Esophagus muscularis mucosa (tissue), 4 donors: ENCODE results near the gene RHBDF2. TPM values are rescaled to one million over a fixed set of nuclear protein-coding genes. Genes with fewer than 3 reads are reported as not detected.
"Not testable (repeated sequence)": the region's sequence is repeated elsewhere in the genome, so short reads cannot be mapped to it uniquely, and the experiment has no call there.

Experiments
- DNase-seq: peaks from one replicate; pipeline ENCODE4 v3.0.0-alpha.2; 2017; ENCODE audit errors: extremely low spot score
- H3K27ac ChIP-seq, 4 donors: fragments of 200-600 bp; sonication (generic); replicated peaks in 1 of 4; 1 replicate in 3 of 4; 2 replicates in 1 of 4; pipeline ENCODE4 v1.5.1; 2016 to 2019; ENCODE audit warnings: mild to moderate bottlenecking in 1 of 4
- H3K27me3 ChIP-seq, 4 donors: fragments of 200-600 bp; sonication (generic); one replicate each; pipeline versions ENCODE4 v1.5.1 to v1.6.0; 2016 to 2019
- H3K36me3 ChIP-seq, 4 donors: fragments of 200-600 bp; sonication (generic); one replicate each; pipeline ENCODE4 v1.5.1; 2016 to 2019
- H3K4me1 ChIP-seq, 4 donors: fragments of 200-600 bp; sonication (generic); one replicate each; pipeline ENCODE4 v1.5.1; 2016 to 2019
- H3K4me3 ChIP-seq, 4 donors: fragments of 200-600 bp; sonication (generic); 1 replicate in 2 of 4; 2 replicates in 2 of 4; pipeline ENCODE4 v1.5.1; 2016 to 2019; ENCODE audit warnings: mild to moderate bottlenecking in 4 of 4, moderate library complexity in 1 of 4
- H3K9me3 ChIP-seq, 4 donors: fragments of 200-600 bp; sonication (generic); 1 replicate in 3 of 4; 2 replicates in 1 of 4; pipeline ENCODE4 v1.5.1; 2016 to 2019
- CTCF ChIP-seq, 3 experiments: fragments of 200-600 bp in 2 of 3; fragments of 450-650 bp in 1 of 3; sonication (generic) in 2 of 3; IDR thresholded peaks; one replicate each; pipeline ENCODE4 v1.5.1; 2017 to 2019; ENCODE audit warnings: antibody characterized with exemption in 3 of 3, mild to moderate bottlenecking in 2 of 3, moderate library complexity in 1 of 3
- EP300 ChIP-seq: sonication (generic); formaldehyde crosslinking; IDR thresholded peaks from one replicate; pipeline ENCODE4 v1.6.1; 2017; ENCODE audit warnings: antibody characterized with exemption
- POLR2A ChIP-seq: fragments of 450-650 bp; IDR thresholded peaks from one replicate; pipeline ENCODE4 v1.6.1; 2017; ENCODE audit warnings: antibody characterized with exemption, moderate library complexity, mild to moderate bottlenecking, low read depth
- POLR2AphosphoS5 ChIP-seq, 2 donors: sonication (generic); formaldehyde crosslinking; IDR thresholded peaks; one replicate each; pipeline ENCODE4 v1.6.1; 2017; ENCODE audit warnings: antibody characterized with exemption in 2 of 2
- WGBS: methylation state at CpG from one replicate; pipeline ENCODE4 v1.1.5; 2018; 5-methylcytosine and 5-hydroxymethylcytosine counted together
- intact Hi-C: fragments of 100-400 bp; cut with DNase I; formaldehyde crosslinking; loops from one replicate; pipeline ENCODE4 v1.15.1; 2023
- total RNA-seq, 4 donors: library from RNA; depleted of rRNA; stranded (reverse); fragments of >200 nt; gene quantifications; one replicate each; pipeline versions ENCODE4 v1.1.0 to v1.2.1, GENCODE V29; 2016

The RHBDF2 gene
- total RNA-seq, 4 donors from 2014 or later = 12.9 to 22.5 (median 15.4) TPM

- no peak for TF ChIP-seq POLR2A
- TF ChIP-seq EP300 = no peak
- TF ChIP-seq CTCF (IDR thresholded peaks at IDR 0.05) = no peak
- no peak for TF ChIP-seq POLR2AphosphoS5 (IDR thresholded peaks at IDR 0.05)
- no peaks in the 10 kb centered on the region for H3K9me3 ChIP-seq
- DNase-seq = no peak
- 71% methylated on average over 15 of the region's 15 CpGs for WGBS
- H3K27ac ChIP-seq = no peak overlapping the region
- intact Hi-C loops = no loop called here
- no peak overlapping the region for H3K4me3 ChIP-seq
- H3K4me1 ChIP-seq = peaks cover 17 to 22% (median 20%) of the 10 kb centered on the region in 4 donors
- H3K27me3 ChIP-seq = peaks cover 0 to 28% (median 0%) of the 10 kb centered on the region in 4 donors
- no peaks in the 10 kb centered on the region for H3K36me3 ChIP-seq
These were observed 18.1 kb upstream of the RHBDF2 start for GRCh38 chr17:76519048-76519966.

- Histone ChIP-seq H3K9me3 (no peaks in the 10 kb centered on the region), H3K4me3 (no peak overlapping the region), H3K4me1 (peaks cover 6 to 13% (median 10%) of the 10 kb centered on the region in 4 donors), H3K36me3 (no peaks in the 10 kb centered on the region), H3K27me3 (peaks cover 0 to 25% (median 0%) of the 10 kb centered on the region in 4 donors), H3K27ac (no peak overlapping the region)
- TF ChIP-seq EP300 = no peak
- TF ChIP-seq CTCF (IDR thresholded peaks at IDR 0.05) = no peak
- no peak for TF ChIP-seq POLR2AphosphoS5 (IDR thresholded peaks at IDR 0.05)
- no peak for TF ChIP-seq POLR2A
- intact Hi-C loops = no loop called here
- WGBS = 95% methylated on average over 10 of the region's 11 CpGs
- DNase-seq = no peak
These were observed 16.4 kb upstream of the RHBDF2 start for GRCh38 chr17:76517638-76518038.

- no peaks in the 10 kb centered on the region for H3K9me3 ChIP-seq
- TF ChIP-seq POLR2A (no peak), EP300 (no peak), CTCF (IDR thresholded peaks at IDR 0.05) (no peak), POLR2AphosphoS5 (IDR thresholded peaks at IDR 0.05) (peak; percentile 58 to 64)
- H3K4me1 ChIP-seq = peaks cover 10 to 19% (median 12%) of the 10 kb centered on the region in 4 donors
- H3K27me3 ChIP-seq = peaks cover 0 to 10% (median 0%) of the 10 kb centered on the region in 4 donors
- peak; percentile 96 for DNase-seq
- no peaks in the 10 kb centered on the region for H3K36me3 ChIP-seq
- H3K27ac ChIP-seq = peak overlapping the region; percentile 57 to 69 (median 62)
- WGBS = 46% methylated on average over 15 of the region's 22 CpGs
- peak overlapping the region in 3 of 4 donors; percentile 17 to 35 (median 32) for H3K4me3 ChIP-seq
- intact Hi-C loops = no loop called here
These were observed 14.2 kb upstream of the RHBDF2 start for GRCh38 chr17:76515274-76515949.

- Histone ChIP-seq H3K27ac (peak overlapping the region in 1 of 4 donors; percentile 0), H3K4me1 (peaks cover 11 to 19% (median 13%) of the 10 kb centered on the region in 4 donors)
- H3K9me3 ChIP-seq, H3K4me3 ChIP-seq, intact Hi-C loops, H3K36me3 ChIP-seq, DNase-seq, H3K27me3 ChIP-seq: not testable (repeated sequence)
- 94% methylated on average over 6 of the region's 6 CpGs for WGBS
These were observed 13.1 kb upstream of the RHBDF2 start for GRCh38 chr17:76514355-76514754.

- intact Hi-C loops = no loop called here
- Histone ChIP-seq H3K4me1 (peaks cover 11 to 19% (median 13%) of the 10 kb centered on the region in 4 donors), H3K4me3 (no peak overlapping the region), H3K27me3 (no peaks in the 10 kb centered on the region), H3K27ac (no peak overlapping the region), H3K36me3 (no peaks in the 10 kb centered on the region), H3K9me3 (no peaks in the 10 kb centered on the region)
- WGBS = 80% methylated on average over 6 of the region's 6 CpGs
- DNase-seq = no peak
- TF ChIP-seq EP300 = no peak
- TF ChIP-seq POLR2A = no peak
- TF ChIP-seq CTCF (IDR thresholded peaks at IDR 0.05) = no peak
- TF ChIP-seq POLR2AphosphoS5 (IDR thresholded peaks at IDR 0.05) = no peak
These were observed 12.1 kb upstream of the RHBDF2 start for GRCh38 chr17:76513306-76513692.
